Measurements from ENCODE around the gene CORO2A.

Gene CORO2A

DNA sequence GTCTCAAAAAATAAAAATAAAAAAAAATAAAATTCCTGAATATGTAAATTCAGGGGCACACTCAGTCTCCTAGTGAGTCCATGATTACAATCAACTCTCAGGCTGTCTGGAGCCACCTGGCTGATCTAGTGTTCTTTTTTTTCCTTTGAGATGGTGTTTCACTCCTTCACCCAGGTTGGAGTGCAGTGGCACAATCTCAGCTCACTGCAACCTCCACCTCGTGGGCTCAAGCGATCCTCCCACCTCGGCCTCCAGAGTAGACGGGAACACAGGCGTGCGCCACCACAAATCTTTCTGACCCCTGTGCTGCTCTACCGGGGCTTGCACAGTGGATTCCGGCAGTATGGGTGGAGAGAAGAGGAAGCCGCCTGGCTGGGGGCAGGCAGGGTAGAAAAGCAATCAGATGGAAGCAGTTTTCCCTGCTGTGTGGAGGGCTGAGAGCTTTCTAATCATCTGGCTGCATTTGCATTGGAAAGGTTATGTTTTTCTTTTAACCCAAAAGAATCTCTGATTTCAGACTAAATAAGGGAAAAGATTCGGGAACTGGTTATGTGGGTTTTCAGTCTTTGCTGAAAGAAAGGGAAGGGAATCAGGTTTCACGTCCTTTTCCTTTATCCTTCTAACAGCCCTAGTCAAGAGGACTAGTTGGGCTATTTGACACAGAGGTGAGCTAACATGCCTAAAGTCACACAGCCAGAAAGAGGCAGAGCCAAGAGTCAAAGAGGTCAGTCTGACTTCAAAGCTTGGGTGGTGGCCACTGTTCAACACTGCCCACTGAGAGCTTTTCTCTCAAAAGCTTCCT, 26.3 kb upstream of the CORO2A start:
- peaks cover 12% of the 10 kb centered on the region for H3K4me1 ChIP-seq (ENCODE audit: control insufficient read depth, insufficient read depth, low read length)
- H3K27me3 ChIP-seq (ENCODE audit: control insufficient read depth, insufficient read depth, low read length), result no peaks in the 10 kb centered on the region
- H3K4me3 ChIP-seq (ENCODE audit: low read depth, low read length), result no peak overlapping the region
- no peaks in the 10 kb centered on the region for H3K9me3 ChIP-seq (ENCODE audit: control insufficient read depth, insufficient read depth, low read length)
- H3K9ac ChIP-seq (ENCODE audit: low read depth, low read length), result no peak overlapping the region
- H3K36me3 ChIP-seq (ENCODE audit: control insufficient read depth, insufficient read depth, low read length), result peaks cover 11% of the 10 kb centered on the region

DNA sequence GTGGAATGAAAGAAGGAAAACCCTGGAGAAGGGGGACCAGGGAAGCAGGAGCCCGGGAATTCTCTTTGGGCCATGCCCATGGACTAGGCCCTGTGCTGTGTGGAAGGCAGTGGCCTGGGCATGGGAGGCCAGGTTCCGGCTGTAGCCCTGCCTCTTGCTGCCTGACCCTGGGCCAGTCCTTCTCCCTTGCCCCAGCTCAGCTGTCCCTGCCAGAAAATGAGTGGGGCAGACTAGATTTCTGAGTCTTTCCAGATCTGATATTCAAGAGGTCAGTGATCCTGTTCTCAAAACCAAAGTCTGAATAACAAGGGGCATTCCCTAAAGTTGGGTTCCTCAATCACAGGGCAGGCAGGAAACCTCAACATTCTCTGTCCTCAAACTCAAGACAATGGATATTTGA, 24.8 kb upstream of the CORO2A start:
- Histone ChIP-seq H3K4me1 (ENCODE audit: control insufficient read depth, insufficient read depth, low read length) (peaks cover 12% of the 10 kb centered on the region), H3K27me3 (ENCODE audit: control insufficient read depth, insufficient read depth, low read length) (no peaks in the 10 kb centered on the region), H3K9me3 (ENCODE audit: control insufficient read depth, insufficient read depth, low read length) (no peaks in the 10 kb centered on the region), H3K36me3 (ENCODE audit: control insufficient read depth, insufficient read depth, low read length) (peaks cover 11% of the 10 kb centered on the region), H3K9ac (ENCODE audit: low read depth, low read length) (no peak overlapping the region), H3K4me3 (ENCODE audit: low read depth, low read length) (no peak overlapping the region)

DNA sequence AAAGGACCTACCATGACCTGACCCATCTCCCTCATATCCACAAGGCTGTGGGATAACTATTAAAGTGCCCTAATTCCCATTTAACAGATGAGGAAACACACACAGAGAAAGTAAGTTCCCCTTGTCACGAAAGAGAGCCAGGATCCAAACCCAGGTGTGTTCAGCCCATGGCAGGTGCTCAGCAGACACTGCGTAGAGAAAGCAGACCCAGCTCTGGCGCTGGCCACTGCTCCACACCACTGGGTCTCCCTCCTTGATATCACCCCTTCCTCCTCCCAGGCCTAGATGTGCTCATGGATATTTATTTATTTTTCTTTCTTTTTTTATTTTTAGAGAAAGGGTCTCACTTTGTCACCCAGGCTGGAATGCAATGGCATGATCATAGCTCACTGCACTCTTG, 24.0 kb upstream of the CORO2A start:
- Histone ChIP-seq H3K9me3 (ENCODE audit: control insufficient read depth, insufficient read depth, low read length) (no peaks in the 10 kb centered on the region), H3K27me3 (ENCODE audit: control insufficient read depth, insufficient read depth, low read length) (no peaks in the 10 kb centered on the region), H3K4me1 (ENCODE audit: control insufficient read depth, insufficient read depth, low read length) (peaks cover 12% of the 10 kb centered on the region), H3K4me3 (ENCODE audit: low read depth, low read length) (no peak overlapping the region), H3K9ac (ENCODE audit: low read depth, low read length) (no peak overlapping the region), H3K36me3 (ENCODE audit: control insufficient read depth, insufficient read depth, low read length) (peaks cover 11% of the 10 kb centered on the region)

DNA sequence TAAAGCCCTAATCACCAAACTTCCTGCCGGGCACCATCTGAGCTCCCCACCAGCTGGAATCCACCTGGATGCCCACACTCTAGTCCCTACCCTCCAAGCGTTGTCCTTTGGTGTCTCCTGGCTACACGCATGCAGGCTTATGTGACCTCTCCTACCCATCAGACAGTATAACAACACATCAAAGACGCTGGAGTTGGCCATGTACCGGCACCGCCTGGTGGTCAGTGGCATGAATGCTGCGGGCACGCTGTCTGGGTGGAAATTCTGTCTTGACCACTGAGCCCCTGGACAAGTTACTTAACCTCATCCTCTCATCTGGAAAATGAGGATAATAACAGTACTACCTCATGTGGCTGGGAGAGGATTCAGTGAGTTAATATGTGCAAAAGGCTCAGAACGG, 23.4 kb upstream of the CORO2A start:
- Histone ChIP-seq H3K4me1 (ENCODE audit: control insufficient read depth, insufficient read depth, low read length) (peaks cover 12% of the 10 kb centered on the region), H3K4me3 (ENCODE audit: low read depth, low read length) (no peak overlapping the region), H3K27me3 (ENCODE audit: control insufficient read depth, insufficient read depth, low read length) (no peaks in the 10 kb centered on the region), H3K9me3 (ENCODE audit: control insufficient read depth, insufficient read depth, low read length) (no peaks in the 10 kb centered on the region), H3K36me3 (ENCODE audit: control insufficient read depth, insufficient read depth, low read length) (peaks cover 10% of the 10 kb centered on the region), H3K9ac (ENCODE audit: low read depth, low read length) (no peak overlapping the region)

DNA sequence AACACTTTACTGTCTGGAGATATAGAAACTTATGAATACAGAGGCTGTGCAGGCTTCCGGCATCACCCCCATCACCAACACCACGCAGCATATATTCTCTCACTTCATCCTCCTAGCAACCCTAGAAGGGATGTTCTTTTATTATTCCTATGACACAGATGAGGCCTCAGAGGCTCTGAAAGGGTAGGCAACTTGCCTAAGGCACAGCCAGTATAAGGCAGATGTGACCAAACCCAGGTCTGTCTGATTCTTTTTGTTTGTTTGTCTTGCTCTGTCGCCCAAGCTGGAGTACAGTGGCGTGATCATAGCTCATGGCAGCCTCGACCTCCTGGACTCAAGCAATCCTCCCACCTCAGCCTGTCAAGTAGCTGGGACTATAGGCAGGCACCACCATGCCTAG, 22.8 kb upstream of the CORO2A start:
- H3K27me3 ChIP-seq (ENCODE audit: control insufficient read depth, insufficient read depth, low read length), result no peaks in the 10 kb centered on the region
- peaks cover 8% of the 10 kb centered on the region for H3K36me3 ChIP-seq (ENCODE audit: control insufficient read depth, insufficient read depth, low read length)
- H3K9ac ChIP-seq (ENCODE audit: low read depth, low read length), result no peak overlapping the region
- H3K4me3 ChIP-seq (ENCODE audit: low read depth, low read length), result no peak overlapping the region
- H3K9me3 ChIP-seq (ENCODE audit: control insufficient read depth, insufficient read depth, low read length), result no peaks in the 10 kb centered on the region
- H3K4me1 ChIP-seq (ENCODE audit: control insufficient read depth, insufficient read depth, low read length), result peaks cover 12% of the 10 kb centered on the region

DNA sequence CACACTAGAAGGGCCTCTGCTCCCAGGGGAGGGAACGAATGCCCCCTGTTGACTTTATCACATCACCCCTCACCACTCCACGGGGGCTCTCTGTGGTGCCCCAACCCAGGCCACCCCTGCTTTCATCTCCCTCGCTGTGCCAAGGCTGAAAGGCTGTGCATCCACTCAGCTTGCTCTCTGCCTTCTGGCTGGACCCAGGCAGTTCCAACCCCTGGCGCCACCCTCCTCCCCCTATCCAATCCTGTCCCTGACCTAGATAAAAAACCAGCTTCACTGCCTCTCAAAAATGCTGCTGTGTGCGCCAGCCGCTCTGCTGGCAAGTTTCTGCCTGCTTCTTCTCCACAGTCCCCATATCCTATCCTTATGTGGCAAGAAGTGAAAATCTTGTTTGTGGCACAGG, 22.4 kb upstream of the CORO2A start:
- H3K9me3 ChIP-seq (ENCODE audit: control insufficient read depth, insufficient read depth, low read length), result no peaks in the 10 kb centered on the region
- peaks cover 4% of the 10 kb centered on the region for H3K36me3 ChIP-seq (ENCODE audit: control insufficient read depth, insufficient read depth, low read length)
- peaks cover 11% of the 10 kb centered on the region for H3K4me1 ChIP-seq (ENCODE audit: control insufficient read depth, insufficient read depth, low read length)
- H3K27me3 ChIP-seq (ENCODE audit: control insufficient read depth, insufficient read depth, low read length), result no peaks in the 10 kb centered on the region
- H3K9ac ChIP-seq (ENCODE audit: low read depth, low read length), result no peak overlapping the region
- no peak overlapping the region for H3K4me3 ChIP-seq (ENCODE audit: low read depth, low read length)

DNA sequence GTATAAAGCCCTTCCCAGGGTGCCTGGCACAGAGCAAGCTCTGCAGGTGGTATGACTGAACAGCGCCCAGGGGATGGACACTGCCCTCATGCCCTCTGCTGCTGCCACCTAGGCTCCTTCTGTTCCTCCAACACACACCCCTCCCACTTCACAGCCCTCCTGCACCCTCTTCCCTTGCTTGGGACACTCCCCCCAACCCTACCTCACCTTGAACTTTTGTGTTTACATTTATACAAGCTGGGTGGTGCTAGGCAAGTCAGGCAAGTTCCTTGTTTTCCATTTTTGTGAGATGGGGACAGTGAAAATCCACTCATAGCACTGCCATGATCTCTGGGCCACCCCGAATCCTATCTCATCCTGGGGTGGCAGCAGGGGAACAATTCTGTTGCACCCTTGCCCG, 18.8 kb upstream of the CORO2A start:
- Histone ChIP-seq H3K9me3 (ENCODE audit: control insufficient read depth, insufficient read depth, low read length) (no peaks in the 10 kb centered on the region), H3K9ac (ENCODE audit: low read depth, low read length) (no peak overlapping the region), H3K36me3 (ENCODE audit: control insufficient read depth, insufficient read depth, low read length) (peaks cover 11% of the 10 kb centered on the region), H3K27me3 (ENCODE audit: control insufficient read depth, insufficient read depth, low read length) (no peaks in the 10 kb centered on the region), H3K4me1 (ENCODE audit: control insufficient read depth, insufficient read depth, low read length) (no peaks in the 10 kb centered on the region), H3K4me3 (ENCODE audit: low read depth, low read length) (no peak overlapping the region)

DNA sequence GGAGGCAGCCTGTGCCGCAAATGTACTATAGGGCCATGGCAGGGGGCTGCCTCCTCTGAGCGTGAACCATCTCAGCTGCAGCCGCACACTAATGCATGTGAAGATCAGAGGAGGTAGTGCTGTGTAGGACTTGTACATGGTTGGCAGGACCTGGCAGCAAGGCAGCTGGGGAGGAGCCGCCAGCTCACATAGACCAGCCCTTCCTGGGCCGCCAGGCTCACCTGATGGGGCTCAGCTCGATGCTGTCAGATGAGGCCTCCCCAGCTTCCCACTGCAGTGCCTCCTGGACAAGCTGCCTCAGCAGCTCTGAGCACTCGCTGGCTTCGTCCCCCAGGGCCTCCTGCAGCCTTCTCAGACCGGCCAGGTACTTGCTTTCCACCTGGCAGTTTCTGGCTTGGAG, 18.0 kb upstream of the CORO2A start:
- no peak overlapping the region for H3K9ac ChIP-seq (ENCODE audit: low read depth, low read length)
- H3K36me3 ChIP-seq (ENCODE audit: control insufficient read depth, insufficient read depth, low read length), result peaks cover 11% of the 10 kb centered on the region
- H3K4me1 ChIP-seq (ENCODE audit: control insufficient read depth, insufficient read depth, low read length), result no peaks in the 10 kb centered on the region
- no peaks in the 10 kb centered on the region for H3K9me3 ChIP-seq (ENCODE audit: control insufficient read depth, insufficient read depth, low read length)
- H3K4me3 ChIP-seq (ENCODE audit: low read depth, low read length), result no peak overlapping the region
- no peaks in the 10 kb centered on the region for H3K27me3 ChIP-seq (ENCODE audit: control insufficient read depth, insufficient read depth, low read length)

DNA sequence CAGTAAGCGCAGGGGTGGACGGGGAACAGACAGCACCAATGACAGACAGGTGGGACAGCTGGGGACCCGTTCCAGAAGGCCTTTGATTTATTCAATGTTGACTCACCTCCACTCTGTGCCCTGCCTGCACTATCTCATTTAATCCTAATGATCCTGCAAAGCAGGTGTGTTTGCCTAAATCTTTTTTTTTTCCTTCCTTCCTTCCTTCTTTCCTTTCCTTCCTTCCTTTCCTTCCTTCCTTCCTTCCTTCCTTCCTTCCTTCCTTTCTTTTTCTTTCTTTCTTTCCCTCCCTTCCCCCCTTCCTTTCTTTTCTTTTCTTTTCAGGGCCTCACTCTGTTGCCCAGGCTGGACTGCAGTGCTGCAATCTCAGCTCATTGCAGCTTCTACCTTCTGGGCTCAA, 17.1 kb upstream of the CORO2A start:
- Histone ChIP-seq H3K27me3 (ENCODE audit: control insufficient read depth, insufficient read depth, low read length) (no peaks in the 10 kb centered on the region), H3K36me3 (ENCODE audit: control insufficient read depth, insufficient read depth, low read length) (peaks cover 11% of the 10 kb centered on the region), H3K4me3 (ENCODE audit: low read depth, low read length) (no peak overlapping the region), H3K9me3 (ENCODE audit: control insufficient read depth, insufficient read depth, low read length) (no peaks in the 10 kb centered on the region), H3K4me1 (ENCODE audit: control insufficient read depth, insufficient read depth, low read length) (no peaks in the 10 kb centered on the region), H3K9ac (ENCODE audit: low read depth, low read length) (no peak overlapping the region)

DNA sequence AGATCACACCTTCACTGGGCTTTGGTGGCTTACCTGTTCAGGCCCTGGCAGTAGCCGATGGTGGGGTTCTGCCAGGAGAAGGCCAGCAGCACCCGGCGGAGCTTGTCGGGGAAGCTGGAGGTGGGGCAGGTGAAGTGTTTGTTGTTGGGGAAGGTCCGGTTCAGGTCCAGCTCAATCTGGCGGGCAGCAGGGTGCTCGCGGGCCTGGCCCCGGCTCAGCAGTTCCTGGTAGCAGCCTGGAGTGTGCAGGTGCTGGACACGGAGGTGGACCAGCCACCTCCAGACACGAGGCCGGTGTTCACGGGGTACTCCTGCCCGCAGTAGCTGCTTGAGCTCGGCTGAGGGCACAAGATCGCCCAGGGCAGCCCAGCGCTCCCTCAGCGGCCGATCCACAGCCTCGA, 16.2 kb upstream of the CORO2A start:
- peaks cover 11% of the 10 kb centered on the region for H3K36me3 ChIP-seq (ENCODE audit: control insufficient read depth, insufficient read depth, low read length)
- no peaks in the 10 kb centered on the region for H3K9me3 ChIP-seq (ENCODE audit: control insufficient read depth, insufficient read depth, low read length)
- no peak overlapping the region for H3K4me3 ChIP-seq (ENCODE audit: low read depth, low read length)
- H3K9ac ChIP-seq (ENCODE audit: low read depth, low read length), result no peak overlapping the region
- no peaks in the 10 kb centered on the region for H3K4me1 ChIP-seq (ENCODE audit: control insufficient read depth, insufficient read depth, low read length)
- H3K27me3 ChIP-seq (ENCODE audit: control insufficient read depth, insufficient read depth, low read length), result no peaks in the 10 kb centered on the region

DNA sequence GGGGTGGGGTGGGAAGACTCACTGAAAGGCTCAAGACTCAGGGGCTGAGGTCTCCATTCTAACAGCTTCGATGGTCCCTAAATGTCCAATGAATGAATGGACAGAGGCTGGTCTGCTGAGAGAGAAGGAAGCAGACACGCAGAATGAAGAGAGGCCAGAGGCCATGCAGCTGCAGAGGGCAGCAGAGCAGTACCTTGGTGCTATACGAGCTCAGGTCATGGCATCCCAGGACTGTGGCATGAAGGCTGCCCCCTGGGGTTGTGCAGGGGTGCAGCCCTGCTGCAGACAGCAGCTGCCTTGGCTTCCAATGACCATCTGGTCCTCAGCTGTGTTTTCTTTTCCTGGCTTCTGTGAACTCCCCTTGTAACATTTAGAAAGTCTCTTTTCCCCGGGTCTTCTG, 15.2 kb upstream of the CORO2A start:
- Histone ChIP-seq H3K4me1 (ENCODE audit: control insufficient read depth, insufficient read depth, low read length) (no peaks in the 10 kb centered on the region), H3K36me3 (ENCODE audit: control insufficient read depth, insufficient read depth, low read length) (peaks cover 11% of the 10 kb centered on the region), H3K9me3 (ENCODE audit: control insufficient read depth, insufficient read depth, low read length) (no peaks in the 10 kb centered on the region), H3K4me3 (ENCODE audit: low read depth, low read length) (no peak overlapping the region), H3K27me3 (ENCODE audit: control insufficient read depth, insufficient read depth, low read length) (no peaks in the 10 kb centered on the region), H3K9ac (ENCODE audit: low read depth, low read length) (no peak overlapping the region)

DNA sequence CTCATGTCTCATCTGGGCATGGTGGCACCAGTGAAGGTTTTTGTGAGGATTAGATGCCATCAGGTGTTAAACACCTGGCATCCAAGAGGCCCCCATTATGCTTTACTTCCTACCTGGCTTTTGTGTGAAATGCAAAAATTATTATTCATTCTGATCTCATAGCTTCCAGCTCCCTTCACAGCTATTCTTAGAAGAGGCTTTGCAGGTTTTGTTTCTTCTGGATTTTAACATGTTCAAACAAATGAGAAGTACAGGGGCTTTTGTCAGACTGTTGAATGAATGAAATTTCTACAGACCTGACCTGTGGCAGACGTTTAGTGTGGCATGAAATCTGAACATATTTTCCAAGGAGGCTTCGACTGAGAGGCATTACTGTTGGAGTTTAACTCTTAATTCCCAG, 14.3 kb upstream of the CORO2A start:
- Histone ChIP-seq H3K27me3 (ENCODE audit: control insufficient read depth, insufficient read depth, low read length) (no peaks in the 10 kb centered on the region), H3K9me3 (ENCODE audit: control insufficient read depth, insufficient read depth, low read length) (no peaks in the 10 kb centered on the region), H3K4me3 (ENCODE audit: low read depth, low read length) (no peak overlapping the region), H3K36me3 (ENCODE audit: control insufficient read depth, insufficient read depth, low read length) (peaks cover 11% of the 10 kb centered on the region), H3K9ac (ENCODE audit: low read depth, low read length) (no peak overlapping the region), H3K4me1 (ENCODE audit: control insufficient read depth, insufficient read depth, low read length) (no peaks in the 10 kb centered on the region)
